ENCODE measurements around the gene LTC4S.
"Not testable (repeated sequence)": the region's sequence is repeated elsewhere in the genome, so short reads cannot be mapped to it uniquely, and the experiment has no call there.

Gene LTC4S

DNA sequence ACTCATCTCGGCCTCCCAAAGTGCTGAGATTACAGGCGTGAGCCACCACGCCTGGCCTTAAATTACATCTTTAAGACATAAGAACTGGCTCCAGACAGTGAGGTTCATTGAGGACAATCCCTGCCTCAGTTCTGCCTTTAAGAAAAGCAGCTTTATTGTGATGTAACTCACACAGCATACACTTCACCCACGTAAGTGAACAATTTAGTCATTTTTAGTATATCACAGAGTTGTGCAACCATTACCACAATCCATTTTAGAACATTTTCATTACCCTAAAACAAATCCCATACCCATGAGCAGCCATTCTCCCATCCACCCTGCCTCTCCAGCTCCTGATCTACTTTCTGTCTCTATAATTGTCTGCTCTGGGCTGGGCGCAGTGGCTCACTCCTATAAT lies 24.0 kb upstream of the LTC4S start:
- no peak for DNase-seq

GRCh38 chr5:179771311-179771895 lies 22.4 kb upstream of the LTC4S start:
- DNase-seq, result no peak

DNA sequence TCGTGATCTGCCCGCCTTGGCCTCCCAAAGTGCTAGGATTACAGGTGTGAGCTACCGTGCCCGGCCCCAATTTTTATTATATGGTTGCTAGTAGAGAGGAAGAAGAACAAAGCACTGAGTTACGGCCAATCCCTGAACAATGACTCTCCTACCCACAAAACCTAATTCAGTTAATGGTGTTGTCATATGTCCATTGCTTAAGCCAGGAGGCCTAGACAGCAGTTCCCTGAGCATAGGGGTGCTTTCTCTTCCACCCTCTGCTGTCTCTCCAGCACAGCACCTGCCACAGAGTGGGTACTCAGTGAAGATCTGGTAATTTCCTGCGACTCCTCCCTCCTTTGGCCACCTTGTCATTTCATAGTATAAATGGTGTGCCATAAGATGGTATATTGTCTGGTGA lies 21.4 kb upstream of the LTC4S start:
- DNase-seq, result no peak

DNA sequence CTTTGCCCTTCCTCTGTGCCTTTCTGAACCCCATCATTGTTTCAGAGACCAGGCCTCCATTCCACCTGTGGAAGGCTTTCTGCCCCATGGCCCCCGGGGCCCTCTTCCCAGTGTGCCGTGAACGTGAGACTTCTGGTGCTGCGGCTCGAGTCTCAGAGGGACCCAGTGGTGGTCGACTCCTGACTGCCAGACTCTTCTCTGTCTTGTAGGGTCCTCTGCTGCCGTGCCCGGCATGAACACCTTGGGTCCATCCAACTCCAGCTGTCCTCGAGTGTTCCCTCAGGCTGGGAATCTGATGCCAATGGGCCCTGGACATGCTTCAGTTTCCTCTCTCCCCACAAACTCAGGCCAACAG lies 20.1 kb upstream of the LTC4S start:
- DNase-seq, result no peak

- DNase-seq, result no peak
Measured at GRCh38 chr5:179774442-179774841, 19.3 kb upstream of the LTC4S start.

- DNase-seq, result no peak
Measured at GRCh38 chr5:179776411-179776938, 17.3 kb upstream of the LTC4S start.

GRCh38 chr5:179777456-179777855 lies 16.3 kb upstream of the LTC4S start:
- no peak for DNase-seq

GRCh38 chr5:179777909-179778308 lies 15.9 kb upstream of the LTC4S start:
- no peak for DNase-seq

DNA sequence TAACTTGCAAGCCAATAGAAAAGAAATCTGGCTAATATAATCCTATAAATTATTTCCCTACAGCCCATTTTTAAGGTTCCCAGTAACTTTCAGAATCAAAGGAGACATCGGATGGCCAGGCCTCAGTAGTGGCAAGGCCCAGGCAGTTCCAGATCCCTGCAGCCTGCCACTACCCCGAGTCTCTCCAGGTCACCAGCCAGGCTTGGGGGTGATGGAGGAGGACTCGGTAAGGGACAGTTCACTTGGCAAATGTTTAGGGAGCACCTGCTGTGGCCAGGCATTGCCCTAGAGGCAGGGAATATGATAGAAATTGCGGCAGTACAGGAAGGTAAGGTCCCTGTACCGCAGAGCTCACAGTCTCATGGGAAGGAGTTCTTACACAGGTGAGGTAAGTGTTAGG lies 15.2 kb upstream of the LTC4S start:
- DNase-seq, result no peak

- no peak for DNase-seq
Measured at GRCh38 chr5:179779826-179780225, 14.0 kb upstream of the LTC4S start.

GRCh38 chr5:179780362-179780761 lies 13.4 kb upstream of the LTC4S start:
- DNase-seq, result no peak

GRCh38 chr5:179781846-179782245 lies 11.9 kb upstream of the LTC4S start:
- DNase-seq, result no peak

DNA sequence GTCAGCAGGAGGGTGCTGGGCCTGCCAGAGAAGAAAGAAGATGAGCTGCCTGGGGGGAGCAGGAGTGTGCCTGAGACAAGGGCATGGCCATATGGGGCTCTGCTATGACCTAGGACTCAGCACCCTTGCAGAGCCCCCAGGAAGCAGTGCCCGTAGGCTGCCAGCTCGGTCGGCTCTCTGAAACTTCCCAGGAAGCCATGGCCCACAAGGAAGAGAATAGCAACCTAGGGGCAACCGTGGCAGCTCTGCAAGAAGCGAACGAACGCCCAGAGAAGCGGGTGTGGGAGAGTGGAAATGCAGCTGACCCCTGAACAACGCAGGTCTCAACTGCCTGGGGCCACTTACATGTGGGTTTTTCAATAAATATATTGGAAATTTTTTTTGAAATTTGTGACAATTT lies 10.7 kb upstream of the LTC4S start:
- no peak for DNase-seq

DNA sequence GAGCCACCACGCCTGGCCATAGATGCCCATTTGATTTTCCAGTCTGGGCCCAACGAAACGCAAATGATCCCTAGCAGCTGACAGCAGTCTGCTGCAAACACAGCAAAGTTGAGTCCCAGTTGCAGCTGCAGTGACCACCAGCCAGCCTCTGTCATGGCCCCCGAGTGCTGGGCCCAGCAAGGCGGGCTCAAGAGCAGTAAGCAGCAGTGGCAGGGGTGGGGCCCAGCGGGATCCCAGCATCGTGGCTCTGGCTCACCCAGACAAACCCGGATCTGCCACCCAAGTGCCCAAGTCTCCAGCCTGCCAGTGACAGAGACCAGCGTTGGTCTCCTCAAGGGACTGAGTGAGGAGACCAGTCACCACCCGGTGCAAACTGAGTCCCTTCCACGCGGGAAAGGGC lies 6.9 kb upstream of the LTC4S start:
- no peak for DNase-seq

GRCh38 chr5:179788193-179788854 lies 5.5 kb upstream of the LTC4S start:
- no peak for DNase-seq

- DNase-seq, result not testable (repeated sequence)
Measured at GRCh38 chr5:179789278-179789677, 4.5 kb upstream of the LTC4S start.

DNA sequence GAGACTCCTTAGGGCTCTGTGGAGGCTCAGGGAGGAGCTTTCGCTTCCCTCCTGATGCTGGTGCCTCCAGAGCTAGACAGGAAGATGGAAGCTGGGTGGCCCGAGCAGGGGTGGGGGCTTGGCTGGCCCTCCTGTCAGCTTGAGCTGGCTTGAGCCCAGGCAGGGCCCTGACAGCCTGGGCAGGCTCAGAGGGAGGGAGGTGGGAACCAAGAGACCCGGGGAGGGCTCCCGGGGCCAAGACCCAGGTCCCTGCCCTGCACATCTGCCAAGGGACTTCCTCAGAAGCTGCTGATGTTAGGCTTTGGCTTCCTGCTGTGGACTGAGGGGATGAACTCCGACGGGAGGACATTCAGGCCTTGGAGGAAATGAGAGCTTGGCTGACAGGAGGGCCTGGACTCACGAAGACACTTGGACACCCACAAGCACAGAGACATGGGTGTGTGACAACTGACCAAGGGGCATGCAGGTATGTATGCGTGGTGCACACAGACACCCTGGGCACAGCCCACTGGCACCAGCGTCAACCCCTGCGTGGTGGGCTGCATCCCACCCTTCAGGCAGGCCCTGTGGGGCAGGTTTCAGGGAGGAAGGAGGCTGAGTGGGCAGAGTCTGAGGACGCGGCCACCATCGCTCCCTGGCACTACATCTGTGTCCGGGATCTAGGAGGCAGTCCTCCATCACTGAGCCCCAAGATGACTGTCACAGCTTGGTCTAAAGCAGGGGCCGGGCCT lies 1.7 kb upstream of the LTC4S start:
- no peak for DNase-seq

GRCh38 chr5:179792612-179793467 lies 946 bp upstream of the LTC4S start:
- no peak for DNase-seq

DNA sequence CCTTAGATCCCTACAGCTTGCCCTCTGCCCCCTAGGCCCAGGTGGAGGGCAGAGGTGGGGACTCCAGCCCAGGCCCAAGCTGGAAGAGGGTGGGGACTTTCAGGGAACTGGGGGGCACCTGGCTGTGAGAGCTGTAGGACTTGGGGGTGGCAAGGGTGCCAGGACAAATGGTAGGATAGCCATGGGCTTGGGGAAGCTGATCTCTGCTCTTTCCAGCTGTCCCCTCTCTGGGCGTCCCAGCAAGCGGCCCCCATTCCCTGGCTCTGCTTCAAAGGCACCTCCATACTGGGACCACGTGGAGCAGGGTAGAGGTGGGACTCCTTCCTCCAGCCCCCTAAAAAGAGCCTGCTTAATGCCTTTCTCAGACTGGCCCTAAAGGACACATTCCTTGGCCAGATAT lies 385 bp downstream of the LTC4S start:
- no peak for DNase-seq

- no peak for DNase-seq
Measured at GRCh38 chr5:179794575-179794974, 789 bp downstream of the LTC4S start.

DNA sequence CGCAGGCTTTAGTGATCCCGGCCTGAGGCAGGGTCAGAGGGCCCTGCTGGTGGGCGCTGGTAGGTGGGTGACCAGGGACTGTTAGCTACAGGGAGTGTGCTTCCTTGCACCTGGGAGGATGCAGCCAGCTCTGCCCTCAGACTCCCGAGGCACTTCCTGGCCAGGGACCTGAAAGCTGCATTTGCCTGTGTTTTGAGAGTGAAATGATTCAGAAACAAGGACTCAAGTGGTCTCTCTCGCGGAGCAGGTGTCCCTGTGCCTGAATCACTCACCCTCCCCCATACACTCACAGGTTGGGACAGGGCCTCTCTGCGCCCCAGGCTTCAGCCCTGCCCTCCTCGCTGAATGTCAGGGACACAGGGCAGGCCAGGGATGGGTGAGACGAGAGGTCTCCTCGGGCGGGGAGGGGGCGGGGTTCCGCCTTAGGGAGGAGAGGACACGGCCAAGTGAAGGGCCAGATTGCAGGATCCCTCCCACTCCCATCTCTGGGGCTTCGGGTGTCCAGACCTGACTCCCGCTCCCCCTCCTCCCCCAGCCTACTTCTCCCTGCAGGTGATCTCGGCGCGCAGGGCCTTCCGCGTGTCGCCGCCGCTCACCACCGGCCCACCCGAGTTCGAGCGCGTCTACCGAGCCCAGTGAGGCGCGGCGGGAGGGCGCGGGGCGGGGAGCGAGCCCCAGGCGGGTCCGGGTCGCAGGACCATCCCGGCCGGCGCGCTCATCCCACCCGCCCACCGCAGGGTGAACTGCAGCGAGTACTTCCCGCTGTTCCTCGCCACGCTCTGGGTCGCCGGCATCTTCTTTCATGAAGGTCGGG lies 1.5 kb downstream of the LTC4S start:
- DNase-seq, result no peak

Data from CD4-positive, alpha-beta T cell treated with Interleukin-10 for 1 hour (primary cell).